GM21528 (cell line): ENCODE measurements around the gene DRD1.

Experiments
- ATAC-seq: cut with Tn5 transposase; IDR thresholded peaks from one replicate; pipeline ENCODE4 v1.9.1; 2021; ENCODE audit warnings: mild to moderate bottlenecking, moderate library complexity; ENCODE audit not compliant: unreplicated experiment, low FRiP score

DRD1 gene

GRCh38 chr5:175444060-175444904, at the start of gene DRD1:
DRD1 (minus strand) TSS chr5:175444182; CDS start chr5:175443099, 1,083 bp downstream.
- peak; percentile 60 for ATAC-seq

- no peak for ATAC-seq
These were observed 49.7 kb upstream of the DRD1 start for GRCh38 chr5:175493726-175494125.

- no peak for ATAC-seq
These were observed 49.3 kb upstream of the DRD1 start for GRCh38 chr5:175493260-175493659.

- ATAC-seq = no peak
These were observed 47.2 kb upstream of the DRD1 start for GRCh38 chr5:175491223-175491622.

GRCh38 chr5:175489693-175490443, 45.9 kb upstream of the DRD1 start:
- no peak for ATAC-seq

- no peak for ATAC-seq
These were observed 43.7 kb upstream of the DRD1 start for GRCh38 chr5:175487514-175488222.

GRCh38 chr5:175485631-175486030, 41.6 kb upstream of the DRD1 start:
- no peak for ATAC-seq

- ATAC-seq = no peak
These were observed 40.8 kb upstream of the DRD1 start for GRCh38 chr5:175484829-175485228.

GRCh38 chr5:175484322-175484721, 40.3 kb upstream of the DRD1 start:
- ATAC-seq = no peak

- ATAC-seq = no peak
These were observed 39.4 kb upstream of the DRD1 start for GRCh38 chr5:175483337-175483736.

GRCh38 chr5:175479125-175479881, 35.3 kb upstream of the DRD1 start:
- peak; percentile 18 for ATAC-seq

- peak; percentile 92 for ATAC-seq
These were observed 34.6 kb upstream of the DRD1 start, which contains the start of gene SFXN1 for GRCh38 chr5:175478384-175479124. SFXN1 (plus strand) TSS chr5:175478560; CDS start chr5:175492104, 13,544 bp downstream.

GRCh38 chr5:175478008-175478383, 34.0 kb upstream of the DRD1 start:
- peak; percentile 1 for ATAC-seq

GRCh38 chr5:175477440-175477839, 33.5 kb upstream of the DRD1 start:
- ATAC-seq = no peak

GRCh38 chr5:175475248-175475647, 31.3 kb upstream of the DRD1 start:
- ATAC-seq = no peak

GRCh38 chr5:175472378-175472777, 28.4 kb upstream of the DRD1 start:
- no peak for ATAC-seq

- ATAC-seq = no peak
These were observed 27.6 kb upstream of the DRD1 start for GRCh38 chr5:175471628-175472027.

GRCh38 chr5:175471196-175471595, 27.2 kb upstream of the DRD1 start:
- ATAC-seq = no peak

GRCh38 chr5:175470781-175471180, 26.8 kb upstream of the DRD1 start:
- ATAC-seq = no peak

- ATAC-seq = no peak
These were observed 25.9 kb upstream of the DRD1 start for GRCh38 chr5:175469916-175470315.
